DND-41 (cell line): ENCODE results near the gene ZKSCAN4.

ENCODE experiments used
- ATAC-seq: fragments of 200-7000 bp; cut with Tn5 transposase; 3 replicates; pipeline ENCODE4 v1.9.1; 2021; ENCODE audit warnings: low read depth; ENCODE audit not compliant: insufficient read depth
- DNase-seq: peaks from one replicate; pipeline ENCODE4 v3.0.0-alpha.2; 2020
- H2AFZ ChIP-seq: 2 replicates; pipeline ENCODE4 v1.6.0; 2012; ENCODE audit warnings: low read depth, low read length
- H3K27ac ChIP-seq: 2 replicates; pipeline ENCODE4 v1.5.1; 2012; ENCODE audit warnings: low read length, inconsistent platforms
- H3K27me3 ChIP-seq: fragments of 200-600 bp; sonication (generic); 2 replicates; pipeline ENCODE4 v1.6.0; 2012; ENCODE audit warnings: low read length, mild to moderate bottlenecking, inconsistent platforms; ENCODE audit not compliant: insufficient read depth, poor library complexity
- H3K36me3 ChIP-seq: 2 replicates; pipeline ENCODE4 v1.5.1; 2012; ENCODE audit warnings: low read length, inconsistent platforms; ENCODE audit not compliant: insufficient read depth
- H3K4me1 ChIP-seq: 2 replicates; pipeline ENCODE4 v1.5.1; 2012; ENCODE audit warnings: mild to moderate bottlenecking, low read length; ENCODE audit not compliant: insufficient read depth
- H3K4me2 ChIP-seq: 2 replicates; pipeline ENCODE4 v1.6.0; 2012; ENCODE audit warnings: mild to moderate bottlenecking, moderate library complexity, low read length, inconsistent platforms; ENCODE audit not compliant: insufficient read depth
- H3K4me3 ChIP-seq, 2 experiments: fragments of 200-600 bp in 1 of 2; shearing (Covaris generic) in 1 of 2; 2 replicates each; pipeline ENCODE4 v1.5.1; 2012 to 2016; ENCODE audit warnings: inconsistent platforms in 2 of 2, low read length in 2 of 2, mild to moderate bottlenecking in 2 of 2, low read depth in 1 of 2, moderate library complexity in 1 of 2
- H3K79me2 ChIP-seq: 2 replicates; pipeline ENCODE4 v1.6.0; 2012; ENCODE audit warnings: low read length, inconsistent platforms; ENCODE audit not compliant: insufficient read depth
- H3K9ac ChIP-seq: 2 replicates; pipeline ENCODE4 v1.6.0; 2012; ENCODE audit warnings: low read depth, mild to moderate bottlenecking, inconsistent platforms, low read length, moderate library complexity
- H3K9me3 ChIP-seq: 2 replicates; pipeline ENCODE4 v1.5.1; 2012; ENCODE audit warnings: low read length, moderate library complexity, mild to moderate bottlenecking, inconsistent platforms; ENCODE audit not compliant: insufficient read depth, severe bottlenecking
- H4K20me1 ChIP-seq: 2 replicates; pipeline ENCODE4 v1.6.0; 2012; ENCODE audit warnings: low read length; ENCODE audit not compliant: insufficient read depth
- CTCF ChIP-seq: IDR thresholded peaks from 2 replicates; pipeline ENCODE4 v1.5.1; 2012; ENCODE audit warnings: borderline replicate concordance, low read length, moderate library complexity, mild to moderate bottlenecking; ENCODE audit not compliant: poor library complexity, severe bottlenecking; ENCODE audit errors: extremely low read depth
- EZH2 ChIP-seq: IDR thresholded peaks from 3 replicates; pipeline ENCODE4 v1.6.1; 2012; ENCODE audit warnings: borderline replicate concordance, low read depth, mild to moderate bottlenecking, moderate library complexity, low read length, inconsistent platforms; ENCODE audit not compliant: severe bottlenecking

ZKSCAN4 gene

GRCh38 chr6:28264834-28265401 lies 12.8 kb upstream of the ZKSCAN4 start:
- TF ChIP-seq EZH2 (no peak), CTCF (no peak)
- Histone ChIP-seq H4K20me1 (no peaks in the 10 kb centered on the region), H3K4me2 (no peak overlapping the region), H3K9ac (no peak overlapping the region), H3K4me1 (peaks cover 32% of the 10 kb centered on the region), H2AFZ (no peak overlapping the region), H3K27ac (no peak overlapping the region), H3K4me3 (no peak overlapping the region), H3K9me3 (no peaks in the 10 kb centered on the region), H3K79me2 (peaks cover 23% of the 10 kb centered on the region), H3K36me3 (no peaks in the 10 kb centered on the region), H3K27me3 (no peaks in the 10 kb centered on the region)
- DNase-seq (no peak), ATAC-seq (no peak)

DNA sequence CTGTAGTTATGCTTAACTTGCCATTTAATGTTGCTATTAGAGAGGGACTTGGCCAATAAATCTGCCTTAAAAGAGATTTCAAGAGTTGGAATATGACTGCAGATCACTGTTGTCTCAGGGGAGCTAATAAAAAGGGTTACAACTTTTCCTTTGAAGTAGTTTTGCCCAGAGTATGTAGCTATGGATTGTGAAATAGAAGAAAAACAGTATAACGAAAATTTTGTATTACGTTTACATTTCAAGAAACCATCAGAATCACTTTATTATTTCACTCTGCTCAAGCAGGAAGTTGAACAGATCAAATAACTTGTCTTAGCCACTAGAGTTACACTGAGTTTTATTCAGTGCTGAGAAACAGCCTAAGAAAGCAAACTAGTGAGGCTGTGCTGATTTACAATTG lies 11.9 kb upstream of the ZKSCAN4 start:
- Histone ChIP-seq H4K20me1 (no peaks in the 10 kb centered on the region), H3K79me2 (peaks cover 23% of the 10 kb centered on the region), H3K9ac (no peak overlapping the region), H2AFZ (no peak overlapping the region), H3K4me1 (peaks cover 29% of the 10 kb centered on the region), H3K27me3 (no peaks in the 10 kb centered on the region), H3K4me2 (no peak overlapping the region), H3K36me3 (no peaks in the 10 kb centered on the region), H3K27ac (no peak overlapping the region), H3K9me3 (no peaks in the 10 kb centered on the region), H3K4me3 (no peak overlapping the region)
- ATAC-seq (no peak), DNase-seq (no peak)
- no peak for TF ChIP-seq CTCF
- TF ChIP-seq EZH2 = no peak

- TF ChIP-seq EZH2 = no peak
- no peak for TF ChIP-seq CTCF
- DNase-seq = no peak
- no peak within 1 kb of the TSS for H3K27ac ChIP-seq
- no peak within 1 kb of the TSS for H3K9ac ChIP-seq
- ATAC-seq = no peak
- H3K36me3 ChIP-seq = no peaks in the 10 kb centered on the region
- no peak within 1 kb of the TSS for H3K4me3 ChIP-seq
- no peaks in the 10 kb centered on the region for H3K79me2 ChIP-seq
- no peaks in the 10 kb centered on the region for H3K9me3 ChIP-seq
- H2AFZ ChIP-seq = no peak within 1 kb of the TSS
- H3K4me1 ChIP-seq = no peaks in the 10 kb centered on the region
- no peaks in the 10 kb centered on the region for H4K20me1 ChIP-seq
- no peak within 1 kb of the TSS for H3K4me2 ChIP-seq
- no peaks in the 10 kb centered on the region for H3K27me3 ChIP-seq
These were observed 7.1 kb upstream of the ZKSCAN4 start, which contains the start of gene NKAPL for GRCh38 chr6:28258877-28259777. TSS of gene NKAPL (plus strand) at chr6:28259297. CDS start at chr6:28259372, 75 bp downstream.
